A673 (cell line): ENCODE data around the gene MAPKAPK3. TPM values are rescaled to one million over a fixed set of nuclear protein-coding genes. Genes with fewer than 3 reads are reported as not detected.

ENCODE experiments used
- BruUV-seq: library from RNA; stranded (reverse); fragments of 400-500 nt; replicated peaks from 2 replicates; lab custom pipeline; 2021; lab: Mats Ljungman, UMichigan
- CTCF ChIA-PET: fragments of 300-600 bp; sonication (Branson Sonifier 250); formaldehyde crosslinking; loops from one replicate; lab custom pipeline; 2022; ENCODE audit warnings: antibody characterized with exemption; lab: Charles Lee
- POLR2A ChIA-PET: fragments of 300-600 bp; sonication (Branson Sonifier 250); formaldehyde crosslinking; loops from one replicate; lab custom pipeline; 2022; ENCODE audit warnings: antibody characterized with exemption; ENCODE audit not compliant: low non-redundant PET; lab: Charles Lee
- DNase-seq: peaks from one replicate; pipeline ENCODE4 v3.0.0-alpha.2; 2015; ENCODE audit warnings: low spot score
- H3K27ac ChIP-seq: fragments of 200-600 bp; sonication (generic); 2 replicates; pipeline ENCODE4 v1.5.1; 2016; ENCODE audit warnings: mixed run types, low read depth, mild to moderate bottlenecking, mixed read lengths, antibody characterized with exemption, low read length; ENCODE audit not compliant: poor library complexity, severe bottlenecking
- H3K27me3 ChIP-seq: fragments of 200-600 bp; sonication (generic); replicated peaks from 2 replicates; pipeline ENCODE4 v1.6.1; 2017; ENCODE audit warnings: mixed run types, low read depth, mild to moderate bottlenecking, mixed read lengths, antibody characterized with exemption, low read length; ENCODE audit not compliant: insufficient read depth, poor library complexity
- H3K36me3 ChIP-seq: fragments of 200-600 bp; sonication (generic); 2 replicates; pipeline ENCODE4 v1.6.1; 2016; ENCODE audit warnings: mixed run types, mild to moderate bottlenecking, mixed read lengths, antibody characterized with exemption, low read length; ENCODE audit not compliant: insufficient read depth, poor library complexity, severe bottlenecking
- H3K4me1 ChIP-seq: fragments of 200-600 bp; sonication (generic); 2 replicates; pipeline ENCODE4 v1.6.1; 2017; ENCODE audit warnings: mixed run types, mild to moderate bottlenecking, mixed read lengths, antibody characterized with exemption, low read length; ENCODE audit not compliant: insufficient read depth, poor library complexity, severe bottlenecking
- H3K4me3 ChIP-seq: fragments of 200-600 bp; sonication (generic); 2 replicates; pipeline ENCODE4 v1.5.1; 2016; ENCODE audit warnings: low read depth, mixed run types, mild to moderate bottlenecking, mixed read lengths, low read length; ENCODE audit not compliant: poor library complexity, severe bottlenecking
- H3K9me3 ChIP-seq: fragments of 200-600 bp; sonication (generic); 2 replicates; pipeline ENCODE4 v1.6.1; 2016; ENCODE audit warnings: mixed run types, low read depth, mild to moderate bottlenecking, mixed read lengths, antibody characterized with exemption, low read length; ENCODE audit not compliant: poor library complexity, severe bottlenecking
- EZH2 ChIP-seq: fragments of 200-600 bp; sonication (generic); IDR thresholded peaks from 2 replicates; pipeline ENCODE4 v1.6.1; 2017; ENCODE audit warnings: borderline replicate concordance, low read depth, mild to moderate bottlenecking, mixed read lengths, antibody characterized with exemption, low read length; ENCODE audit not compliant: poor library complexity, severe bottlenecking
- intact Hi-C: fragments of 100-400 bp; cut with micrococcal nuclease; formaldehyde crosslinking; loops from one replicate; pipeline ENCODE4 v1.10.0; 2022; ENCODE audit not compliant: unreplicated experiment
- total RNA-seq: library from RNA; stranded (reverse); gene quantifications from 2 replicates; pipeline ENCODE4 v1.2.3, GENCODE V29; 2021
- TF ChIP-seq, protein P1 (sequence below): fragments of 300-800, 200-600 bp; sonication (generic); conservative IDR thresholded peaks from 2 replicates; pipeline ENCODE4 v1.5.1; 2017; ENCODE audit warnings: low read depth, mild to moderate bottlenecking, antibody characterized with exemption, low read length, moderate library complexity, mixed read lengths

MAPKAPK3 gene
- total RNA-seq, 1 experiment from 2014 or later = 15.8 TPM

DNA sequence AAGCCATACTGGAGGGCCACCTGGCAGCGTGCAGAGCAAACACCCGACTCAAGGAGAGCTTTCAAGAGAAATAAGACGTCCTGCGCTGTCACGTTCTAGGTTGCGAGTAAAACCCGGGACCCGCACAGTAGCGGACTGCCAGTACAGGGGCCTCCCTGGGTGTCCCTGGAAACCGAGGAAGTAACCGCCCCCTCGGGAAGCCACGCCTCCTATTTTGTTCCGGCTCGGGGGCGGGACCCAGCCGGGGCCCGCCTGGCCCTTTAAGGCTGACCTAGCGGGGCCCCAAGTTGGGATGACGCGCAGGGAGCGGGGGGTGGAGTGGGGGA, 218 bp upstream of the MAPKAPK3 start:
- intact Hi-C loops = loop anchor here (2.0 to 10.0 kb wide), 3 partner anchors 756 to 878 kb away; partner anchors contain the start of gene MANF
- Histone ChIP-seq H3K36me3 (no peaks in the 10 kb centered on the region), H3K27ac (no peak overlapping the region), H3K4me3 (peak overlapping the region; percentile 35), H3K27me3 (no peaks in the 10 kb centered on the region), H3K9me3 (no peaks in the 10 kb centered on the region), H3K4me1 (peaks cover 4% of the 10 kb centered on the region)
- CTCF ChIA-PET = interaction anchor here (1.2 to 1.4 kb wide), 2 partner anchors 163 to 755 kb away, joined by 4 to 6 read pairs; no protein-coding TSS in a partner anchor
- peak; percentile 85 for DNase-seq
- POLR2A ChIA-PET = interaction anchor here (0.7 kb wide), 1 partner anchor 778 kb away, joined by 3 read pairs; no protein-coding TSS in a partner anchor
- no peak for TF ChIP-seq EZH2
- TF ChIP-seq, protein P1, sequence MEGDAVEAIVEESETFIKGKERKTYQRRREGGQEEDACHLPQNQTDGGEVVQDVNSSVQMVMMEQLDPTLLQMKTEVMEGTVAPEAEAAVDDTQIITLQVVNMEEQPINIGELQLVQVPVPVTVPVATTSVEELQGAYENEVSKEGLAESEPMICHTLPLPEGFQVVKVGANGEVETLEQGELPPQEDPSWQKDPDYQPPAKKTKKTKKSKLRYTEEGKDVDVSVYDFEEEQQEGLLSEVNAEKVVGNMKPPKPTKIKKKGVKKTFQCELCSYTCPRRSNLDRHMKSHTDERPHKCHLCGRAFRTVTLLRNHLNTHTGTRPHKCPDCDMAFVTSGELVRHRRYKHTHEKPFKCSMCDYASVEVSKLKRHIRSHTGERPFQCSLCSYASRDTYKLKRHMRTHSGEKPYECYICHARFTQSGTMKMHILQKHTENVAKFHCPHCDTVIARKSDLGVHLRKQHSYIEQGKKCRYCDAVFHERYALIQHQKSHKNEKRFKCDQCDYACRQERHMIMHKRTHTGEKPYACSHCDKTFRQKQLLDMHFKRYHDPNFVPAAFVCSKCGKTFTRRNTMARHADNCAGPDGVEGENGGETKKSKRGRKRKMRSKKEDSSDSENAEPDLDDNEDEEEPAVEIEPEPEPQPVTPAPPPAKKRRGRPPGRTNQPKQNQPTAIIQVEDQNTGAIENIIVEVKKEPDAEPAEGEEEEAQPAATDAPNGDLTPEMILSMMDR = no peak
- no TSS peak for BruUV-seq

GRCh38 chr3:50617911-50618481, 1.0 kb downstream of the MAPKAPK3 start:
- intact Hi-C loops = loop anchor here (2.0 to 10.0 kb wide), 3 partner anchors 755 to 877 kb away; partner anchors contain the start of gene MANF
- BruUV-seq = TSS peak; percentile 20
- H3K4me3 ChIP-seq = peak overlapping the region; percentile 59
- no peaks in the 10 kb centered on the region for H3K4me1 ChIP-seq
- TF ChIP-seq, protein P1 = no peak
- TF ChIP-seq EZH2 = no peak
- CTCF ChIA-PET = no interaction called here
- no peaks in the 10 kb centered on the region for H3K36me3 ChIP-seq
- no peak overlapping the region for H3K27ac ChIP-seq
- H3K9me3 ChIP-seq = no peaks in the 10 kb centered on the region
- H3K27me3 ChIP-seq = no peaks in the 10 kb centered on the region
- no peak for DNase-seq
- POLR2A ChIA-PET = no interaction called here

- Histone ChIP-seq H3K4me1 (peaks cover 2% of the 10 kb centered on the region), H3K36me3 (no peaks in the 10 kb centered on the region), H3K4me3 (no peak overlapping the region), H3K27me3 (no peaks in the 10 kb centered on the region), H3K27ac (no peak overlapping the region), H3K9me3 (no peaks in the 10 kb centered on the region)
- CTCF ChIA-PET = no interaction called here
- TF ChIP-seq EZH2 = no peak
- TF ChIP-seq, protein P1 = no peak
- no peak for DNase-seq
- BruUV-seq = no TSS peak
- POLR2A ChIA-PET = no interaction called here
- intact Hi-C loops = no loop called here
Observed at GRCh38 chr3:50620420-50620819, 3.5 kb downstream of the MAPKAPK3 start.
